Measurements from ENCODE around the gene EFHC1. TPM values are rescaled to one million over a fixed set of nuclear protein-coding genes. Genes with fewer than 3 reads are reported as not detected.

EFHC1 gene
- total RNA-seq, 2 donors from 2014 or later = 3.4 to 4.1 TPM

DNA sequence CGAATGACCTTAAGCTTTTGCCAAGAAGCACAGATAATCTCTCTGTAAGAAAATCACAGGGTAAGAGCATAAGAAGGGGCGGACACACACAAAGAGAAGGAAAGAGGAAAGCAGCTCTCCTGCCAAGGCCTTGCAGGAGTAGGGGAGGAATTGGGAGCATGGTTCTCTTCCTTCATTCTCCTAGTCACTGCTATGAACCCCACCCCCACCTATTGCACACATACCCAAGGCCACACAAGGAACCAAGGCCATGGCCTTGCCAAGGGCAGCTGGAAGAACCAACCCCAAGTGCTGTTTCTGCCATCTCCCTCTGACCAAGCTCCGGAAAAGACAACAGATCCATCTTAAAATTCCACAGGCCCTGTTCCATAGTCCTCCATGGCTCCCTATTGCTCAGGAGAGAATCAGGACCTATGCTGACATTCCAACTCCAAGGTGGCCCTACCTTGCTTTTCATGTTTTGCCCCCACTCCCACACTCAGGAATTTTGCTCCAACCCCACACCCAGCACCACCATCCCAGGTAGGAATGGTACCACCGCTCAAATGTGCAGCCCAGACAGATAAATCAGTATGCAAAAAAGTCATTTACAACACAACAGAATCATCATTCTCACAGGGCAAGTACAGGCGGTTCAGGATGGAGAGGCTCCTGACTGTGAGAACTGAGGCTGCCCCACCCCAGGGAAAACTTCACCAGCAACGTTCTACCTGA, 125.4 kb downstream of the EFHC1 start:
- Histone ChIP-seq H3K4me1 (peaks cover 0 to 94% of the 10 kb centered on the region in 2 donors), H3K36me3 (no peaks in the 10 kb centered on the region), H3K27ac (peak overlapping the region in 1 of 2 donors; percentile 48), H3K4me3 (no peak overlapping the region), H3K27me3 (no peaks in the 10 kb centered on the region), H3K9me3 (no peaks in the 10 kb centered on the region)
- DNase-seq (ENCODE audit: low spot score) = no peak
- TF ChIP-seq, protein P1, sequence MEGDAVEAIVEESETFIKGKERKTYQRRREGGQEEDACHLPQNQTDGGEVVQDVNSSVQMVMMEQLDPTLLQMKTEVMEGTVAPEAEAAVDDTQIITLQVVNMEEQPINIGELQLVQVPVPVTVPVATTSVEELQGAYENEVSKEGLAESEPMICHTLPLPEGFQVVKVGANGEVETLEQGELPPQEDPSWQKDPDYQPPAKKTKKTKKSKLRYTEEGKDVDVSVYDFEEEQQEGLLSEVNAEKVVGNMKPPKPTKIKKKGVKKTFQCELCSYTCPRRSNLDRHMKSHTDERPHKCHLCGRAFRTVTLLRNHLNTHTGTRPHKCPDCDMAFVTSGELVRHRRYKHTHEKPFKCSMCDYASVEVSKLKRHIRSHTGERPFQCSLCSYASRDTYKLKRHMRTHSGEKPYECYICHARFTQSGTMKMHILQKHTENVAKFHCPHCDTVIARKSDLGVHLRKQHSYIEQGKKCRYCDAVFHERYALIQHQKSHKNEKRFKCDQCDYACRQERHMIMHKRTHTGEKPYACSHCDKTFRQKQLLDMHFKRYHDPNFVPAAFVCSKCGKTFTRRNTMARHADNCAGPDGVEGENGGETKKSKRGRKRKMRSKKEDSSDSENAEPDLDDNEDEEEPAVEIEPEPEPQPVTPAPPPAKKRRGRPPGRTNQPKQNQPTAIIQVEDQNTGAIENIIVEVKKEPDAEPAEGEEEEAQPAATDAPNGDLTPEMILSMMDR (IDR thresholded peaks at IDR 0.05) = no peak

DNA sequence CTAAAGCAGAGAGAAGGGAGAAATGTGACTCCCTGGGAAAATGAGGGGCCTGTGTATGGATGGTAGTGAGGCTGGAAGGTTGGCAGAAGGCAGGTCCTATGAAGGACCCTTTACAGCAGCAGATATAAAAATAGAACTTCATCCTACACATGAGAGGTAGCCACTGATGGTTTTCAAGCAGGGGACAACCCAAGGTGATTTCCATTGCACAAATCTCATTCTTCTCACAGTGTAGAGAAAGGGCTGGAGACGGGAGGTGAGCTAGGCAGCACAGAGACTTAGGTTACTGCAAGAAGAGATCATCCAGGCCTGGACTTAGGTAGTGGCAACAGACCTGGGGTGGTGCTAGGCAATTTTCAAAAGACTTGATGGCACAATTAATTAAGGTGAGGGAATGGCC, 126.0 kb downstream of the EFHC1 start:
- Histone ChIP-seq H3K4me1 (peaks cover 0 to 94% of the 10 kb centered on the region in 2 donors), H3K27ac (no peak overlapping the region), H3K27me3 (no peaks in the 10 kb centered on the region), H3K4me3 (no peak overlapping the region), H3K36me3 (no peaks in the 10 kb centered on the region), H3K9me3 (no peaks in the 10 kb centered on the region)
- no peak for DNase-seq (ENCODE audit: low spot score)
- TF ChIP-seq, protein P1 (IDR thresholded peaks at IDR 0.05) = no peak

DNA sequence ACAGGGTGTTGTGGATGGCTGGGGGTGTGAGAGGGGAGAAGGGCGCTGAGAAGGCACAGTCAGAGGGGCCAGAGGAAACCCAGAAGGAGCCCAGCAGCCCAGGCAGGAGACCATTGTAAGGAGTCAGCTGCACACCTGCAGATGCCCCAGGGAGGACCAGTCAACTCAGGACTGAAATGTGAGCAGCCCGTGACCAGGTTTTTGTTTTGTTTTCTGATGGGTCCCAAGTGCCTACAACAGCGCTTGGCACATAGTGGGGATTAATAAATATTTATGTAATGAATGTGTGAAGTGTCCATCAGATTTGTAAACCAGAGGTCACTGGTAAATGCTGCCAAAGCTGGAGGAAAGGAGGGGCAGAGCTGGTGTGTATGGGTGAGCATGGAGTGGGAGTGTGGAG, 126.5 kb downstream of the EFHC1 start:
- H3K27ac ChIP-seq = no peak overlapping the region

DNA sequence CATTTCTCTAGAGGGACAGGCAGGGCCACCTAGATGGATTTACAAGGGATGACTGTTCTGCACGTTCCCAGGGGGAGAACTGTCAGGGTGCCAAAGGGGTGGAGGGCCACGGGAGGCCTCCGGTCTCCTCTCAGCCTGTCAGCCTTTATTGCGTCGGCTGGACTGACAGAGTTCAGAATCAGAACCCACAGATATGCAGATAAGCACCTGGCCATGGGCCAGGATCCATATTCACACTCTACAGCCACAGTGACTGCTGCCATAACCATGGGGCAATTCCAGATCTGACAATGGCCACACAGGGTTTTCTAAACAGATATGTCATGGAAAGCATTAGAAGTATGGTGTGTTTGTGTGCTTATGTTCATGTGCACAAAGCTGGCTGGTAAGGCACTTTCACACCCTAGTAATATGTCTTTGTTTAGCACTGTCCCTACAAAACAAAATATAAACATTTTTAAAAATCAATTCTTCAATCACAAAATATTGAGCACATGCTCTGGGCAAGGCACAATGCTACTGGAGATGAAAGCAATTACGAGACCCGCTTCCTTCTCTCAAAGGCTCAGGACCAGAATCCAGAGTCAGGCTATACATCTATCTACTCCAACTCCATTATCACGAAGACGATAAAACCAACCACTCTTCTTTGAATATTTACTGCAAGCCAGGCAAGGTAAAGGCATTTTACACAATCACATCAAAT, 127.7 kb downstream of the EFHC1 start:
- no peak overlapping the region for H3K4me3 ChIP-seq
- H3K4me1 ChIP-seq = peaks cover 0 to 97% of the 10 kb centered on the region in 2 donors
- H3K27ac ChIP-seq = no peak overlapping the region
- H3K27me3 ChIP-seq = no peaks in the 10 kb centered on the region
- DNase-seq (ENCODE audit: low spot score) = no peak
- H3K36me3 ChIP-seq = no peaks in the 10 kb centered on the region
- TF ChIP-seq, protein P1 (IDR thresholded peaks at IDR 0.05) = no peak
- H3K9me3 ChIP-seq = no peaks in the 10 kb centered on the region

More for the DNA sequence above, 126.5 kb downstream of the EFHC1 start:
- H3K4me1 ChIP-seq = peaks cover 0 to 94% of the 10 kb centered on the region in 2 donors
- H3K27me3 ChIP-seq = no peaks in the 10 kb centered on the region
- H3K4me3 ChIP-seq = no peak overlapping the region
- no peaks in the 10 kb centered on the region for H3K36me3 ChIP-seq
- DNase-seq (ENCODE audit: low spot score) = no peak
- no peaks in the 10 kb centered on the region for H3K9me3 ChIP-seq
- TF ChIP-seq, protein P1 (IDR thresholded peaks at IDR 0.05) = no peak

DNA sequence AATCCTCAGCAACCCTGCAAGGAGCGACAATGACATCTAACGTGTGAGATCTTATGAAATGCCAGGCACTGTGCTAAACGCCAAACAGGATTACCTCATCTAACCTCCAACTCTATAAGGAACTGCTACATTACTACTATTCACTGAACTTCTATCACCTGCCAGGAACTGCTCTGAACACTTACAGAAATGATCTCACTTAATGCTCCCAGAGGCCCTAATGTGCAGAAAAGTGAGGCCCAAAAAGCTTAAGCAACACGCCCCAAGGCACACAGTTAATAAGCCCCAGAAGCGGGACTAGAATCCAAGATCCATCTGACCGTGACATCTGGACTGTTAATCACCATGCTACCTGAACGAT, 128.2 kb downstream of the EFHC1 start:
- no peak overlapping the region for H3K27ac ChIP-seq
- no peaks in the 10 kb centered on the region for H3K9me3 ChIP-seq
- H3K4me1 ChIP-seq = peaks cover 0 to 97% of the 10 kb centered on the region in 2 donors
- DNase-seq (ENCODE audit: low spot score) = no peak
- no peaks in the 10 kb centered on the region for H3K36me3 ChIP-seq
- TF ChIP-seq, protein P1 (IDR thresholded peaks at IDR 0.05) = no peak
- H3K4me3 ChIP-seq = no peak overlapping the region
- H3K27me3 ChIP-seq = no peaks in the 10 kb centered on the region

Data from right atrium auricular region (tissue), 2 donors.